RWPE1 (cell line): Measurements from ENCODE around the gene ABLIM3.

ENCODE experiments used
- CTCF ChIA-PET: fragments of 350-600 bp; sonication (Branson Sonifier 250); formaldehyde crosslinking; extraction: SDS; loops from one replicate; lab custom pipeline; 2021; lab: Yijun Ruan, JAX
- POLR2A ChIA-PET: fragments of 400-600 bp; formaldehyde crosslinking; extraction: SDS; loops from one replicate; lab custom pipeline; 2020; ENCODE audit warnings: antibody characterized with exemption; ENCODE audit not compliant: low non-redundant PET; lab: Yijun Ruan, JAX
- DNase-seq: peaks from one replicate; pipeline ENCODE4 v3.0.0; 2012; ENCODE audit warnings: low spot score
- H3K27ac ChIP-seq: fragments of 450-650 bp; 2 replicates; pipeline ENCODE4 v1.5.1; 2017
- TF ChIP-seq, protein P1 (sequence below): fragments of 450-650 bp; conservative IDR thresholded peaks from 2 replicates; pipeline ENCODE4 v1.5.1; 2017; ENCODE audit warnings: low read depth, mild to moderate bottlenecking

ABLIM3 gene

DNA sequence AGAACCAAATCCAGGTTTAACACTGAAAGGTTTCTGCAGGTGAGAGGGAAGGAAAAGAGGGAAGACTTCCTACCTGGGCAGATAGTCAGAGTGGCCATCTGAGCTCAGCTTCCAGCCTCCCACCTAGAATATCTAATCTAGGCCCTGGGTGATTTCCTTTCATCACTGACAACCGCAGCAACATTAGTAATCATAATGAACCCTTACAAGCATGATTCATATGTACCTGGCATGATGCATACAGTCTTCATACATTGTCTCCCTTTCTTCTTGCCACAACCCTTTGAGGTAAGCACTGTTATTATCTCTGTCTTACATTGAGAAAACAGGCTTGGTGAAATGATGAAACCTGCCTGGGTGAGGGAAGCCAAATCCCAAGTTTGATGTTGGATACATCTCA lies 143.9 kb downstream of the ABLIM3 start:
- TF ChIP-seq, protein P1, sequence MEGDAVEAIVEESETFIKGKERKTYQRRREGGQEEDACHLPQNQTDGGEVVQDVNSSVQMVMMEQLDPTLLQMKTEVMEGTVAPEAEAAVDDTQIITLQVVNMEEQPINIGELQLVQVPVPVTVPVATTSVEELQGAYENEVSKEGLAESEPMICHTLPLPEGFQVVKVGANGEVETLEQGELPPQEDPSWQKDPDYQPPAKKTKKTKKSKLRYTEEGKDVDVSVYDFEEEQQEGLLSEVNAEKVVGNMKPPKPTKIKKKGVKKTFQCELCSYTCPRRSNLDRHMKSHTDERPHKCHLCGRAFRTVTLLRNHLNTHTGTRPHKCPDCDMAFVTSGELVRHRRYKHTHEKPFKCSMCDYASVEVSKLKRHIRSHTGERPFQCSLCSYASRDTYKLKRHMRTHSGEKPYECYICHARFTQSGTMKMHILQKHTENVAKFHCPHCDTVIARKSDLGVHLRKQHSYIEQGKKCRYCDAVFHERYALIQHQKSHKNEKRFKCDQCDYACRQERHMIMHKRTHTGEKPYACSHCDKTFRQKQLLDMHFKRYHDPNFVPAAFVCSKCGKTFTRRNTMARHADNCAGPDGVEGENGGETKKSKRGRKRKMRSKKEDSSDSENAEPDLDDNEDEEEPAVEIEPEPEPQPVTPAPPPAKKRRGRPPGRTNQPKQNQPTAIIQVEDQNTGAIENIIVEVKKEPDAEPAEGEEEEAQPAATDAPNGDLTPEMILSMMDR = no peak
- DNase-seq = peak; percentile 70
- POLR2A ChIA-PET = no interaction called here
- CTCF ChIA-PET = interaction anchor here (0.6 kb wide), 1 partner anchor 16 kb away, joined by 5 read pairs; no protein-coding TSS in a partner anchor
- H3K27ac ChIP-seq = no peak overlapping the region

DNA sequence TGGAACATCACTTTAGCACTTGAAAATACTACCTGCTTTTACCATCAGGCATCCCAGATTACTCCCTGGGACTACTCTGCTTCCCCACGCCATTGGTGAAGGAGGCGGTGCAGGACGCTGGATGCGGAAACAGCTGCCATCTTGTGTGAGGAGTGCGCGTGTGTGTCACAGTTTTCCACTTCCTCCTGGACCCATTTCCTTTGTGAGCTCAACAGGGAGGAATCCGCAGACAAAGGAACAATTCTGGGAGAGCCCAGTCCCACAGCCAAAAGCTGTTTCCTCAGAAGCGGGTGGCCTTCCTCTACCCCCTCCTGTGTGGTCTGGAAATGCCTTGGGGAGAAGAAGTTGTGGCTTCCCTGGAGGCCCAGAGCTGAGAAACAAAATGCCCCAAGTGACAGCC lies 147.1 kb downstream of the ABLIM3 start:
- TF ChIP-seq, protein P1 = no peak
- no peak overlapping the region for H3K27ac ChIP-seq
- no peak for DNase-seq
- ChIA-PET CTCF (interaction anchor here (1.1 kb wide), 1 partner anchor 26 kb away, joined by 3 read pairs; no protein-coding TSS in a partner anchor), POLR2A (interaction anchor here (0.6 kb wide), 1 partner anchor 14 kb away, joined by 3 read pairs; no protein-coding TSS in a partner anchor)

DNA sequence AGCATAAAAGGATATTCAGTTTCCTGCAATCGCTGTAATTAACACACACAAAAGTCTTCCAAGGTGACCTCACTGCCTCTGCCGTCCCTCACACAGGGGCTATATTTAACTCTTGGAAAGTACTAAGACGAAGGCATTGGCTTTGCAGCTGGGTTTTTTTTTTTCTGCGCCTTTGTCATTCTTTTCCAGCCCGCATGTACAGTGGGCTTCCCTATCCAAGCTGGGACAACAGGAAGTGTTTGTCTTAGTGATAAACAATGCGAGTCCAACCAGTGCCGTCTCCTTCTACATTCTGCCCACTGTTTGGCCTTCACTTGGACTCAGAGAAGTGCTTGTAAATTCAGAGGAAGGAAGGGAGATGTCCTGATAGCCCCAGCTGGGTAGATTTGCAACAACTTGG lies 148.0 kb downstream of the ABLIM3 start:
- ChIA-PET POLR2A (no interaction called here), CTCF (no interaction called here)
- no peak overlapping the region for H3K27ac ChIP-seq
- DNase-seq = no peak
- TF ChIP-seq, protein P1 = no peak

DNA sequence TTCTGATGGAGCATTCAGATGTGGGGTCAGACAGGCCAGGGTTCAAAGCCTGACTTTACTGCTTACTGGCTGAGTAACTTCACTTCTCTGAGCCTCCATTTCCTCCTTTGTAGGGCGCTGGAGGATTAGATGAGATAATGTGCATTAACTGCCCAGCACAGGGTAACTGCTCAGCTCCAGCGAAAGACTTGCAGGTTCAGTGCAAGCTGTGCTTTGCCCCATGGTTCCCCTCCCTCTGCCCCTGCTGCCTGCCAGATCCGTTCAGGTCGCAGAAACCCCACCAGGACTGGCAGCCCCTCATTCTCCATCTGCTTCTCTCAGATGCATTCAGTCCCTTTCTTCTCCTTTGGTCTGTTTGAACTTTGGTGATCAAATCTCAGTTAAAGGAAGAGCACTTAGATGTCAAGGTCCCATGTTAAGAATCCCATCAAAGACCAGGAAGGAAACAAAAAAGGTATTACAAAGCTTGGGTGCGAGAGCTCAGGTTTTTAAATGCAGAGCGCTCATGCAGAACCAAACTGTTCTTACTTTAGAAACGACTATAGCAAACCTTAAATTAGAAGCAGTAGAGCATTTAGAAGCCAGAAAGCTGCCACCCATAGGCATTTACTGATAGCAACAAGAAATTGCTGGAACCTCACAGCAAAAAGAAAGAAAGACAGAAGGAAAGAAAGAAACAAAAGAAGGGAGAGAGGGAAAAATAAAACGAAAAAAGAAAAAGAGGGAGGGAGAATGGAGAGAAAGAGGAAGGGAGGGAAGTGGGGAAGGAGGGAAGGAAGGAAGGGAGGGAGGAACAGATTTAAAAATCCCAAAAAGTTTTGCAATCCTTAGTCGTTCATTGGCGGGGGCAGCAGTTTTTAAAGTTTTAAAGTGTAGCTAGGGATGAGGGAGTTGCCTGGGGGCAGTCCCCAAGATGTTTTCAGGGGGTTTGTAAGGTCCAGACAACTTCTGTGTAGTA lies 153.9 kb downstream of the ABLIM3 start:
- ChIA-PET POLR2A (interaction anchor here (0.7 kb wide), 1 partner anchor 674 kb away, joined by 4 read pairs; no protein-coding TSS in a partner anchor), CTCF (interaction anchor here (0.6 to 1.1 kb wide), 5 partner anchors 72 to 143 kb away, joined by 3 to 6 read pairs (median 3); no protein-coding TSS in a partner anchor)
- DNase-seq = no peak

DNA sequence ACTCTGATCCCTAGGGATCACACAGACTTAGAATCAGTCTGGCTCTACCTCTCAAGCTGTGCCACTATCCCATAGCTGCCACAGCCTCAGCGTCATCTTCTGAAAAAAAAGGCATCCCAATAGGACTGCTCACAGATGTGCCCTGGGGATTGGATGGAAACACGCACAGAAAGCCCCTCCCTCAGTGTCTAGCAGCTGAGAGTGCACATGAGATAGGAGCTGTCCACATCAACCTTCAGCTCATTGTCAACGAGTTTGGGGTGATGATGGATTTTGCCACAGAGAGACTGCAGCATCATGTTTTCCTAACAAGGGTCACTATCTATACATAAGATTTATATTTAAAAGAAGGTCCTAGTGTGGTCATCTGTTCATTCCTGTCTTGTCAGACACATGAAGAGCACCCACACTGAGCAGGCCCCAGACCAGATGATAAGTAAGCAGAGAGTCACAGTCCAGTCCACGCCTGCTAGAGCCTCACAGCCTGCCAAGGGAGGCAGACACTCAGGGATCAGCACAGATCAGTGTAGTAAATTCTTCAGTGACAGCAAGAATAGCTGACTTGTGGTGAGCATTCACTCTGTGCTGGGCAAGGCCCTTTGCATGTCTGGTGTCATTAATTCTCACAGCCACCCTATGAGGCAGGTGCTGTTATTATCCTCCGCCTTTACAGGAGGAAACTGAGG lies 156.2 kb downstream of the ABLIM3 start:
- ChIA-PET POLR2A (no interaction called here), CTCF (interaction anchor here (0.6 to 1.2 kb wide), 4 partner anchors 10 to 267 kb away, joined by 3 read pairs; no protein-coding TSS in a partner anchor)
- TF ChIP-seq, protein P1 = no peak
- H3K27ac ChIP-seq = peak overlapping the region; percentile 76; the same call in 1 of the 2 replicates
- no peak for DNase-seq

More for the DNA sequence above, 153.9 kb downstream of the ABLIM3 start:
- no peak overlapping the region for H3K27ac ChIP-seq
- TF ChIP-seq, protein P1 = no peak

DNA sequence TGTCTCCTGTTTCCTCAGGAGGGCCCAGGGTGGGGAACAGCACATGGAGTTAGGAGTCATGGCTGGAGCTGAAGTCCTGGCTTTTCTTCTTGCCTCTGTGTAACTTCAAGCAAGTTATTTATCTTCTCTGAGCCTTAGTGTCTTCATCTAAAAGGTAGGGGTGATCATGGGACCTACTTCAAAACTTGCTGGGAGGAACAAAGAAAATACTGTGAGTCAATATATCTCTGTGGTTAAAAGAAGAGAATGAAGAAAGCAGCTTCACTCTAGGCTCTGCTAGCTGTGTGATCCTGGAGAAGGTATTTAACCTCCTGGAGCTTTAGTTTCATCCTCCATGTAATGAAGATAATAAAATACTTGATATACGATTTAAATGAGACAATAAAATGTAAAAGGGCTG lies 156.9 kb downstream of the ABLIM3 start:
- TF ChIP-seq, protein P1 = no peak
- ChIA-PET CTCF (interaction anchor here (0.7 to 1.2 kb wide), 3 partner anchors 10 to 266 kb away, joined by 3 read pairs; no protein-coding TSS in a partner anchor), POLR2A (no interaction called here)
- DNase-seq = no peak
- H3K27ac ChIP-seq = no peak overlapping the region
